ENCODE measurements around the gene TBC1D21.

TBC1D21 gene

GRCh38 chr15:73910522-73911303 lies 37.3 kb downstream of the TBC1D21 start:
- no peak for DNase-seq

GRCh38 chr15:73912030-73912596 lies 38.7 kb downstream of the TBC1D21 start:
- no peak for DNase-seq

- DNase-seq = no peak
Observed at GRCh38 chr15:73914145-73914544, 40.8 kb downstream of the TBC1D21 start.

- no peak for DNase-seq
Observed at GRCh38 chr15:73915082-73915481, 41.7 kb downstream of the TBC1D21 start.

GRCh38 chr15:73918784-73919183 lies 45.4 kb downstream of the TBC1D21 start:
- no peak for DNase-seq

- no peak for DNase-seq
Observed at GRCh38 chr15:73919706-73920105, 46.3 kb downstream of the TBC1D21 start.

GRCh38 chr15:73921254-73921925 lies 48.0 kb downstream of the TBC1D21 start:
- DNase-seq = no peak

- no peak for DNase-seq
Observed at GRCh38 chr15:73922186-73923151, 49.1 kb downstream of the TBC1D21 start.

GRCh38 chr15:73923156-73923487 lies 49.8 kb downstream of the TBC1D21 start:
- no peak for DNase-seq

GRCh38 chr15:73923488-73924164 lies 50.3 kb downstream of the TBC1D21 start:
- DNase-seq = no peak

- no peak for DNase-seq
Observed at GRCh38 chr15:73924171-73924921, 51.0 kb downstream of the TBC1D21 start.

- DNase-seq = no peak
Observed at GRCh38 chr15:73925848-73926218, 52.5 kb downstream of the TBC1D21 start.

- no peak for DNase-seq
Observed at GRCh38 chr15:73926219-73927002, 53.0 kb downstream of the TBC1D21 start, which contains the start of gene LOXL1. Gene LOXL1 (plus strand): TSS chr15:73926462. CDS start chr15:73926784, 322 bp downstream.

- no peak for DNase-seq
Observed at GRCh38 chr15:73927003-73927475, 53.7 kb downstream of the TBC1D21 start.

- no peak for DNase-seq
Observed at GRCh38 chr15:73927476-73928240, 54.3 kb downstream of the TBC1D21 start.

GRCh38 chr15:73928241-73928579 lies 54.8 kb downstream of the TBC1D21 start:
- no peak for DNase-seq

- no peak for DNase-seq
Observed at GRCh38 chr15:73928971-73929627, 55.7 kb downstream of the TBC1D21 start.

GRCh38 chr15:73930371-73930770 lies 57.0 kb downstream of the TBC1D21 start:
- no peak for DNase-seq

- DNase-seq = no peak
Observed at GRCh38 chr15:73930790-73931281, 57.5 kb downstream of the TBC1D21 start.

Data from NK-92 treated with Interleukin-12 subunit alpha and Interleukin-12 subunit beta, amount 100 ng/mL, for 24 hours (cell line).